GM12878 (cell line): ENCODE results near the gene MAP4K2. TPM values are rescaled to one million over a fixed set of nuclear protein-coding genes. Genes with fewer than 3 reads are reported as not detected.

Source experiments
- ATAC-seq: fragments of 200-7000 bp; cut with Tn5 transposase; 3 replicates; pipeline ENCODE4 v1.9.1; 2020; ENCODE audit warnings: mild to moderate bottlenecking, moderate library complexity
- BruUV-seq: library from RNA; stranded (reverse); fragments of 400-500 nt; replicated peaks from 2 replicates; lab custom pipeline; 2021; lab: Mats Ljungman, UMichigan
- CTCF ChIA-PET: fragments of 300-600 bp; sonication (Branson Sonifier 250); formaldehyde crosslinking; extraction: SDS; loops from one replicate; lab custom pipeline; 2021; ENCODE audit warnings: inconsistent platforms; lab: Yijun Ruan, JAX
- POLR2A ChIA-PET: fragments of 350-600 bp; formaldehyde crosslinking; extraction: SDS; loops from one replicate; lab custom pipeline; 2021; ENCODE audit warnings: inconsistent platforms; lab: Charles Lee
- RAD21 ChIA-PET: fragments of 300-600 bp; sonication (Branson Sonifier 250); formaldehyde crosslinking; loops from one replicate; lab custom pipeline; 2023; ENCODE audit warnings: antibody characterized with exemption; ENCODE audit not compliant: unreplicated experiment; lab: Charles Lee
- SMC1A ChIA-PET: fragments of 300-600 bp; sonication (Branson Sonifier 250); formaldehyde crosslinking; loops from one replicate; lab custom pipeline; 2023; ENCODE audit not compliant: unreplicated experiment, uncharacterized antibody; lab: Charles Lee
- DNase-seq: peaks from one replicate; pipeline ENCODE4 v3.0.0-alpha.2; 2011; ENCODE audit warnings: low read depth, low spot score
- FAIRE-seq: peaks from 3 replicates; lab custom pipeline; 2011; peaks lifted over from hg19 to GRCh38; lab: Jason Lieb, UNC
- H2AFZ ChIP-seq: 2 replicates; pipeline ENCODE4 v1.6.0; 2011; ENCODE audit warnings: low read depth, low read length, control low read depth; ENCODE audit not compliant: control insufficient read depth
- H3K27ac ChIP-seq: 2 replicates; pipeline ENCODE4 v1.5.1; 2011; ENCODE audit warnings: control low read depth; ENCODE audit not compliant: control insufficient read depth, insufficient read depth
- H3K27me3 ChIP-seq, 2 experiments: replicated peaks in 1 of 2; 2 replicates each; pipeline versions ENCODE4 v1.6.0 to v1.6.1; 2011; ENCODE audit warnings: low read length in 1 of 2; ENCODE audit not compliant: control insufficient read depth in 2 of 2, insufficient read depth in 2 of 2
- H3K36me3 ChIP-seq, 2 experiments: 2 replicates each; pipeline ENCODE4 v1.5.1; 2011; ENCODE audit warnings: low read length in 1 of 2; ENCODE audit not compliant: control insufficient read depth in 2 of 2, insufficient read depth in 2 of 2
- H3K4me1 ChIP-seq: 2 replicates; pipeline ENCODE4 v1.6.1; 2011; ENCODE audit warnings: mild to moderate bottlenecking, low read length, moderate library complexity, mixed read lengths; ENCODE audit not compliant: control insufficient read depth, insufficient read depth
- H3K4me2 ChIP-seq: 2 replicates; pipeline ENCODE4 v1.6.0; 2011; ENCODE audit warnings: control low read depth; ENCODE audit not compliant: control insufficient read depth, insufficient read depth
- H3K4me3 ChIP-seq: fragments of 200-600 bp; sonication (generic); 2 replicates; pipeline ENCODE4 v1.5.1; 2016
- H3K79me2 ChIP-seq: 2 replicates; pipeline ENCODE4 v1.6.0; 2011; ENCODE audit warnings: low read length; ENCODE audit not compliant: control insufficient read depth, insufficient read depth
- H3K9ac ChIP-seq: 2 replicates; pipeline ENCODE4 v1.8.0; 2011; ENCODE audit warnings: low read length, control low read depth, mixed read lengths; ENCODE audit not compliant: control insufficient read depth, insufficient read depth
- H3K9me3 ChIP-seq: replicated peaks from 3 replicates; pipeline ENCODE4 v1.5.1; 2011; ENCODE audit warnings: mild to moderate bottlenecking, low read length; ENCODE audit not compliant: control insufficient read depth, insufficient read depth
- H4K20me1 ChIP-seq: 2 replicates; pipeline ENCODE4 v1.6.0; 2011; ENCODE audit not compliant: control insufficient read depth, insufficient read depth
- CBFB ChIP-seq: IDR thresholded peaks from 2 replicates; pipeline ENCODE4 v1.6.1; 2016; ENCODE audit warnings: antibody characterized with exemption, low read depth
- EZH2 ChIP-seq: IDR thresholded peaks from 2 replicates; pipeline ENCODE4 v1.6.1; 2012; ENCODE audit warnings: low read depth, mild to moderate bottlenecking, control low read depth, inconsistent platforms, low read length, borderline replicate concordance; ENCODE audit not compliant: control insufficient read depth
- HDAC6 ChIP-seq: fragments of 200-600 bp; sonication (generic); IDR thresholded peaks from one replicate; pipeline ENCODE4 v1.8.0; 2017; ENCODE audit warnings: antibody characterized with exemption; ENCODE audit not compliant: unreplicated experiment
- IRF4 ChIP-seq: IDR thresholded peaks from 2 replicates; pipeline ENCODE4 v1.6.1; 2011; ENCODE audit warnings: low read depth, low read length
- JUNB ChIP-seq: IDR thresholded peaks from 2 replicates; pipeline ENCODE4 v1.6.1; 2016; ENCODE audit warnings: antibody characterized with exemption, mild to moderate bottlenecking
- JUND ChIP-seq: IDR thresholded peaks from 2 replicates; pipeline ENCODE4 v1.6.1; 2012; ENCODE audit warnings: low read depth, mild to moderate bottlenecking, low read length, improper control_type of control experiment, moderate library complexity
- KAT2A ChIP-seq: conservative IDR thresholded peaks from 2 replicates; pipeline ENCODE4 v1.6.1; 2011; ENCODE audit warnings: low read depth, low read length; ENCODE audit not compliant: control insufficient read depth
- NFIC ChIP-seq: IDR thresholded peaks from 2 replicates; pipeline ENCODE4 v1.6.1; 2012; ENCODE audit warnings: low read depth, mild to moderate bottlenecking, inconsistent platforms, low read length, moderate library complexity
- RUNX3 ChIP-seq: IDR thresholded peaks from 2 replicates; pipeline ENCODE4 v1.6.1; 2012; ENCODE audit warnings: low read length, inconsistent platforms
- SPI1 ChIP-seq: IDR thresholded peaks from 2 replicates; pipeline ENCODE4 v1.6.1; 2011; ENCODE audit warnings: low read depth, mild to moderate bottlenecking, low read length, moderate library complexity, borderline replicate concordance; ENCODE audit not compliant: insufficient read depth
- SREBF1 ChIP-seq: IDR thresholded peaks from 2 replicates; pipeline ENCODE4 v1.6.1; 2012; ENCODE audit warnings: mild to moderate bottlenecking, low read length
- WGBS: methylation state at CpG from one replicate; pipeline ENCODE4 v1.1.6; 2016; ENCODE audit warnings: low lambda C conversion rate; ENCODE audit not compliant: insufficient replicate concordance, insufficient coverage; ENCODE audit errors: missing lambda C conversion rate; 5-methylcytosine and 5-hydroxymethylcytosine counted together
- in situ Hi-C: fragments of 300-500 bp; cut with MboI; formaldehyde crosslinking; loops from 9 replicates; pipeline ENCODE4 v1.14.3; 2018; ENCODE audit warnings: mixed read lengths
- intact Hi-C: fragments of 100-400 bp; cut with micrococcal nuclease; formaldehyde crosslinking; loops from one replicate; pipeline ENCODE4 v1.14.2; 2022; ENCODE audit not compliant: unreplicated experiment
- polyA plus RNA-seq, 11 experiments: library from polyadenylated mRNA; depleted of rRNA in 4 of 11; unstranded in 6 of 11; stranded (reverse) in 5 of 11; fragments of >200 nt; fragmentation: Nextera tagmentation in 4 of 11; fragmentation: Illumina TruSeq in 1 of 11; extraction: Ambion mirVana in 4 of 11; extraction: Trizol in 1 of 11; gene quantifications; 1 replicate in 1 of 11; 2 replicates in 10 of 11; pipeline versions ENCODE4 v1.2.1 to v1.2.3, GENCODE V29; 2011 to 2016; ENCODE audit warnings: inconsistent platforms in 2 of 11, missing spikeins in 2 of 11, low read depth in 1 of 11
- total RNA-seq, 4 experiments: library from RNA; depleted of rRNA in 3 of 4; stranded (reverse); fragments of >200 nt in 3 of 4; fragmentation: Illumina TruSeq in 1 of 4; extraction: Trizol in 1 of 4; gene quantifications; 2 replicates each; pipeline versions ENCODE4 v1.2.1 to v1.2.3, GENCODE V29; 2013 to 2021
- TF ChIP-seq, protein P1 (sequence below): fragments of 450-650 bp; IDR thresholded peaks from 2 replicates; pipeline ENCODE4 v1.6.1; 2017; ENCODE audit warnings: antibody characterized with exemption, mild to moderate bottlenecking, moderate library complexity
- TF ChIP-seq, protein P2 (sequence below): fragments of 450-650 bp; formaldehyde crosslinking; IDR thresholded peaks from 2 replicates; pipeline ENCODE4 v1.4.0; 2020; ENCODE audit warnings: mild to moderate bottlenecking, moderate library complexity

MAP4K2 gene
- total and polyA plus RNA-seq, 10 of the 15 experiments (the other 5 are each of a cell fraction or from before 2014, with no cell fraction given), result 0.98 to 78.1 (median 48.9) TPM

DNA sequence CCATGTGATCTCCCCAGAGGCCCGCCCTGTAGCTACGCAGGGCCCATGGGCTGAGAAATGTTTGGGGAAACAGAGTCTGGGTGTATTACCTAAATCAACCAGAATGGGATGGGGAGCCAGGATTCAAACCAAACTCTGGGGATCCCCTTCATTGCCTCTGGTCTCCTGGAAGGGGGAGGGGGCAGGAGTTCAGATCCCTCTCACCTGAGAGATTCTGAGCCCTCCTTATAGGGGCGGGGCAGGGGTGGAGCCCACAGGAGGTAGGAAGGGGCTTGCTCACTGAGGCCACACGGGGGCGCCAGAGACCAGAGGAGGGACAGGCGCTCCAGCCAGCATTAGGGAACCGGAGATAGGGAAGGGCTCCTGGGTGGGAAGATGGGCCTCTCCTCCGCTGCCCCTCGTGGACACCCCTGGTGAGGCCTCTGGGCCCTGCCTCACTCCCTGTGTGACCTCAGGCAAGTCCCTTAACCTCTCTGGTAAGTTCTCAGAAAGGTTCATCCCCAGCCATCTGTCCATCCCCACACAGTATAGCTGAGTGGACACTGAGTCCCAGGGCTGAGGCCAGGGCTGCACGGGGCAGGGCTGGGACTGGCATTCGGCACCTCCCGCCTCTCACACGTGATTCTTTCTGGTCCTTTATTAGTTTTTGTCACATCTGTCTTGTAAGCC is 44.1 kb upstream of the MAP4K2 start:
- peaks cover 3% of the 10 kb centered on the region; the same call in 1 of the 2 replicates for H3K79me2 ChIP-seq
- WGBS, result 14% methylated on average over 12 of the region's 13 CpGs
- H3K36me3 ChIP-seq, result no peaks in the 10 kb centered on the region
- CTCF ChIA-PET, result interaction anchor here (0.7 to 28.8 kb wide), 31 partner anchors 16 to 483 kb away, joined by 3 to 1208 read pairs (median 6); partner anchors contain the start of genes ARL2, BATF2, CAPN1 and CDC42EP2
- POLR2A ChIA-PET, result interaction anchor here (0.6 to 24.3 kb wide), 7 partner anchors 17 to 483 kb away, joined by 3 to 620 read pairs (median 9); partner anchors contain the start of genes EHD1, FAU and MRPL49
- no peaks in the 10 kb centered on the region for H4K20me1 ChIP-seq
- H3K4me1 ChIP-seq, result peaks cover 55% of the 10 kb centered on the region
- SMC1A ChIA-PET, result interaction anchor here (1.0 to 12.7 kb wide), 22 partner anchors 16 to 468 kb away, joined by 3 to 306 read pairs (median 8); partner anchors contain the start of genes ARL2, ATG2A, BATF2 and CDC42EP2
- H3K4me2 ChIP-seq, result no peak overlapping the region
- DNase-seq (no peak), ATAC-seq (peak; percentile 61), FAIRE-seq (no peak)
- no peaks in the 10 kb centered on the region for H3K27me3 ChIP-seq
- H3K4me3 ChIP-seq, result no peak overlapping the region
- peak overlapping the region; percentile 38 for H2AFZ ChIP-seq
- 0 out of 2 replicates have a peak overlapping the region, but pooled peaks have one; percentile 2 for H3K9ac ChIP-seq
- BruUV-seq, result no TSS peak
- RAD21 ChIA-PET, result interaction anchor here (0.5 to 12.9 kb wide), 27 partner anchors 11 to 483 kb away, joined by 3 to 316 read pairs (median 6); partner anchors contain the start of genes ARL2, BATF2, CAPN1 and CDC42EP2
- H3K9me3 ChIP-seq, result no peaks in the 10 kb centered on the region
- no peak overlapping the region for H3K27ac ChIP-seq
- intact Hi-C loops, result loop anchor here (1.0 to 10.0 kb wide), 4 partner anchors 47 to 408 kb away; partner anchors contain the start of genes ARL2 and ZNHIT2
- in situ Hi-C loops, result loop anchor here (5.0 kb wide), 1 partner anchor 45 kb away; no protein-coding TSS in a partner anchor
- TF ChIP-seq JUND (no peak), IRF4 (no peak), EZH2 (no peak), KAT2A (no peak), SREBF1 (no peak), CBFB (no peak), JUNB (no peak), HDAC6 (no peak), RUNX3 (no peak), NFIC (no peak), SPI1 (0 out of 2 replicates have a peak, but pooled peaks have one; percentile 21)
- TF ChIP-seq, protein P1, sequence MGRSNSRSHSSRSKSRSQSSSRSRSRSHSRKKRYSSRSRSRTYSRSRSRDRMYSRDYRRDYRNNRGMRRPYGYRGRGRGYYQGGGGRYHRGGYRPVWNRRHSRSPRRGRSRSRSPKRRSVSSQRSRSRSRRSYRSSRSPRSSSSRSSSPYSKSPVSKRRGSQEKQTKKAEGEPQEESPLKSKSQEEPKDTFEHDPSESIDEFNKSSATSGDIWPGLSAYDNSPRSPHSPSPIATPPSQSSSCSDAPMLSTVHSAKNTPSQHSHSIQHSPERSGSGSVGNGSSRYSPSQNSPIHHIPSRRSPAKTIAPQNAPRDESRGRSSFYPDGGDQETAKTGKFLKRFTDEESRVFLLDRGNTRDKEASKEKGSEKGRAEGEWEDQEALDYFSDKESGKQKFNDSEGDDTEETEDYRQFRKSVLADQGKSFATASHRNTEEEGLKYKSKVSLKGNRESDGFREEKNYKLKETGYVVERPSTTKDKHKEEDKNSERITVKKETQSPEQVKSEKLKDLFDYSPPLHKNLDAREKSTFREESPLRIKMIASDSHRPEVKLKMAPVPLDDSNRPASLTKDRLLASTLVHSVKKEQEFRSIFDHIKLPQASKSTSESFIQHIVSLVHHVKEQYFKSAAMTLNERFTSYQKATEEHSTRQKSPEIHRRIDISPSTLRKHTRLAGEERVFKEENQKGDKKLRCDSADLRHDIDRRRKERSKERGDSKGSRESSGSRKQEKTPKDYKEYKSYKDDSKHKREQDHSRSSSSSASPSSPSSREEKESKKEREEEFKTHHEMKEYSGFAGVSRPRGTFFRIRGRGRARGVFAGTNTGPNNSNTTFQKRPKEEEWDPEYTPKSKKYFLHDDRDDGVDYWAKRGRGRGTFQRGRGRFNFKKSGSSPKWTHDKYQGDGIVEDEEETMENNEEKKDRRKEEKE, result no peak
- TF ChIP-seq, protein P2, sequence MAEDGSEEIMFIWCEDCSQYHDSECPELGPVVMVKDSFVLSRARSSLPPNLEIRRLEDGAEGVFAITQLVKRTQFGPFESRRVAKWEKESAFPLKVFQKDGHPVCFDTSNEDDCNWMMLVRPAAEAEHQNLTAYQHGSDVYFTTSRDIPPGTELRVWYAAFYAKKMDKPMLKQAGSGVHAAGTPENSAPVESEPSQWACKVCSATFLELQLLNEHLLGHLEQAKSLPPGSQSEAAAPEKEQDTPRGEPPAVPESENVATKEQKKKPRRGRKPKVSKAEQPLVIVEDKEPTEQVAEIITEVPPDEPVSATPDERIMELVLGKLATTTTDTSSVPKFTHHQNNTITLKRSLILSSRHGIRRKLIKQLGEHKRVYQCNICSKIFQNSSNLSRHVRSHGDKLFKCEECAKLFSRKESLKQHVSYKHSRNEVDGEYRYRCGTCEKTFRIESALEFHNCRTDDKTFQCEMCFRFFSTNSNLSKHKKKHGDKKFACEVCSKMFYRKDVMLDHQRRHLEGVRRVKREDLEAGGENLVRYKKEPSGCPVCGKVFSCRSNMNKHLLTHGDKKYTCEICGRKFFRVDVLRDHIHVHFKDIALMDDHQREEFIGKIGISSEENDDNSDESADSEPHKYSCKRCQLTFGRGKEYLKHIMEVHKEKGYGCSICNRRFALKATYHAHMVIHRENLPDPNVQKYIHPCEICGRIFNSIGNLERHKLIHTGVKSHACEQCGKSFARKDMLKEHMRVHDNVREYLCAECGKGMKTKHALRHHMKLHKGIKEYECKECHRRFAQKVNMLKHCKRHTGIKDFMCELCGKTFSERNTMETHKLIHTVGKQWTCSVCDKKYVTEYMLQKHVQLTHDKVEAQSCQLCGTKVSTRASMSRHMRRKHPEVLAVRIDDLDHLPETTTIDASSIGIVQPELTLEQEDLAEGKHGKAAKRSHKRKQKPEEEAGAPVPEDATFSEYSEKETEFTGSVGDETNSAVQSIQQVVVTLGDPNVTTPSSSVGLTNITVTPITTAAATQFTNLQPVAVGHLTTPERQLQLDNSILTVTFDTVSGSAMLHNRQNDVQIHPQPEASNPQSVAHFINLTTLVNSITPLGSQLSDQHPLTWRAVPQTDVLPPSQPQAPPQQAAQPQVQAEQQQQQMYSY (CRISPR knock-in tag), result no peak
